ENCODE measurements around the gene MPP2.
A peak's percentile ranks its signal among the peaks of the same experiment; 100 is the strongest.
"Not testable (repeated sequence)": the region's sequence is repeated elsewhere in the genome, so short reads cannot be mapped to it uniquely, and the experiment has no call there.

Gene MPP2

DNA sequence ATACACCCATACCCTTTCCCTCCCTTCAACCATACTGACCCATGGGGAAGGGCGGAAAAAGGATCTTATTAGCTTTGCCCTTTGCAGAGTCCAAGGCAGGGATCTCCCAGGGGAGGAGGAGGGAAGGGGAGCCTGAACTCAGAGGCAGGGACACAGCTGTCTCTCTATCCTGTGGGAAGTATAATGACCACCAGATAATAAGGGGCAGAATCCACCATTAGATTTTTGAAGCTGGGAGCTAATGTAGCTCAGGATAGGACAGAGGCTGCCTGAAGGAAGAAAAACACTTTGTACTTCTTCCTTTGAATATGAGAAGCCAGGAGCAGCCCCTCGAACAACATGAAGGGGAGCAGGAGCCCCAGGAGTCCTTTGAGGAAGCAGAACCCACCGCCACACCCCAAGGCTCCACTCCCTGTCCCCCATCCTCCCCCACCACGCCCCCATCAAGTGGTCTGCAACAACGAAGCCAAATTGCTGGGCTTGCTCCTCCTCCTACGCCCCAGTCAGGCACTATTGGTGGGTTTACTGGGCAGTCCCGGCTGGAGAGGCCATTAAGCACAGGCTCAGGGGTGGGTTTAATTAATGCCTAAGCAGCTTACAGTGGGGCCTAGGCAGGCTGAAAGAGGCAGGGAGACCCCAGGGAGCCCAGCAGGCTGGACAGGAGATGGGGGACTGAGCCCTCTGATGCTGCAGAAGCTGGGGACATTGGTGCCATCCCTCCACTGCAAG, 5.3 kb downstream of the MPP2 start:
- DNase-seq (ENCODE audit: low read depth), result no peak

DNA sequence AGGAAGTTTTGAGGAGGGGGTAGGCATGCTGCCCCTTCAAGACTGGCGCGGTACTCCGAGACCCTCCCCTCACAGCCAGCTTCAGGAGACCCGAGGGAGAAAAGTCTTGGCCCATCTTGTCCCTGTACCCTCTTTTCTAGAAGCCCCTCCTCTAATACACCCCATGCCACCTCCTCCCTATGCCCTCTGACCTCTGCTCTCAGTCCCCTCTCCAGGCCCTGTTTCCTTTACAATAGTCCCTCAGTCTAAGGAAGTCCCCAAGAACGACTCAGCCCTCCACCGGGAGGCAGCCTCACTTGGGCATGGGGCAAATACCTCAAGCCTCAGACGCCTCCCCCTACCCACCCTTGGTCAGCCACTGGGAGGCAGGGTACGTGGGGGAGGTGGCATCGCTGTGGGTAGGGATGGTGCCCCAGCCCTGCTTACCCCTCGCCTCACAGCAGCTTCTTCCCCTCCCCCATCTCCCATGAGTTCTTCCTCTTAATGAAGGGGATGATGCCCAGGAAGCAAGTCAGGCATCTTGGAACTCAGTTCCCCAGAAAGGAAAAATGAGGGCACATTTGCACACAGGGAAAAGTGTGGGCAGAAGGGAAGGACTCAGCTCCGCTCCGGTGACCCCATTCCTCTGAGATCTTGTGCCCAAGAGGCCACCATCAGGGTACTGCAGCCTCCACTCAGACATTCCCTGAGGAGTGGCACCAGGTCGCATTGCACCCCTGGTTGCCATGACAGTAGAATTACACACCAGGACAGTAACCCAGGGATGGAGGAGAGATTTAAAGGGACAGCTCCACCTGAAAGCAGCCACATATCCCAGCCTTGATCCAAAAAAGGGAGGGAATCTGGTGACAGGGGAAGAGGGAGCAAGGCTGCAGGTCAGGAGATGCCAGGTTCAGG, 6.2 kb downstream of the MPP2 start:
- DNase-seq (ENCODE audit: low read depth), result no peak

DNA sequence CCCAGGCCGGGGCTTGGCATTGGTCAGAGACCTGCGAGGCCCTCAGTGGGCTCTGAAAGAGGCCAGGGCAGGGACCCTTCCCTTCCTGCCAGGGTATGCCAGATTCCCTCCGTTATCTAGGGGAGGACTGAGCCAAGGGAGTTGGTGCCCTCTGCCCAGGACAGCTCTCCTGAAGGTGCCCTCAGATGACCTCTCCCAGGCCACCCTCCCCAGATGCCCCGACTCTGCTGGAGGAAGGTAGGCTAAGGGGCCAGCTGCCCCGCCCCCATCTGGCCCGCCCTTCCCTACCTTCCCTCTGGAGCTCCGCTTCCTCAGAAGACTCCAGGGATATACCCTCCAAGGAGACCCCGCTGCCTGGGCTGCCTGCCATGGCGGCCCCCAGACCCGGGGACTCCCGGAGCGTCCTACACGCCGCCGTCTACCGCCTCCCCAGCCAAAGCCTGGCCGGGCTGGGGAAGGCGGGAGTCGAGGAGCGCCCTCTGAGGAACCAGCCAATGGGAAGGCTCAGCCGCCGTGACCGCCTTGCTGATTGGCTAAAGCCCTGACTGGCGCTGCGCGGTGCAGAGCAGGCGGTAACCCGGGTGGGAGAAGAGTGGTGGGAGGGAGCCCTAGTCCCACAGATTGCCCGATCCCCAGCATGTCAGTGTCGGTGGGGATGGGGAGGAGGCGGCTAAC, 7.0 kb downstream of the MPP2 start:
- DNase-seq (ENCODE audit: low read depth), result peak; percentile 42

DNA sequence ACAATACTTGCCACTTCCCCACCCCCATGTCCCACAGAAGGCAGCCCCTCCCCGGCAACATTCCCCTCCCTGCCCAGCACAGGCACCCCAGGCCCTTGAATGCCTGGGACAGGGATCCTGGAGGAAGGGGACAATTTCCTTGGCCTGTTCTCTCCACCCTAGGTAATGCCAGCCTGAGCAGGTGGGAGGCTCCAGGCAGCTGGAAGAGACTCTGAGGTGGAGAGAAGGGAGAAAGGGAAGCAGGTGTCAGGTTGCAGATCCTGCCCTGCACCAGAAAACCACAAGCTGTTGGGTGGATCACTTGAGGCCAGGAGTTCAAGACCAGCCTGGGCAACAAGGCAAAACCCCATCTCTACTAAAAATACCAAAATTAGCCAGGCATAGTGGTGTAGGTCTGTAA, 8.9 kb downstream of the MPP2 start:
- no peak for DNase-seq (ENCODE audit: low read depth)

DNA sequence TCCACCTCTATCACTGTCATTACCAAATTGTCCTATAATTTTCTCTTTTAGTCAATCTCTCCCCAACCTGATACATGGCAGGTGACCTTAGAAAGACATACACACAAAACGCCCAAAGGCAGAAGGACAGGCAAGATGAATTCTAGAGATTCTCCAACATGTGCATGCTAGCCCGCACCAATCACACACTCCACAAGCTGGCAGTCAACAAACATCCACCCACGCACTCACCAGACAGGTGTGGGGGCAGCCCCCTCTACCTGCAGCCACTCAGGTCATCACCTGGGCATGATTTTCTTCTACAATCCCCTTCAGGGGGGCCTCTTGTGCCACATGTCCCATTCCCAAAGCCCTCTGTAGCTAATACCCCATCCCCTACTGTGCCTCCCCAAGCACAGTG, 9.5 kb downstream of the MPP2 start:
- no peak for DNase-seq (ENCODE audit: low read depth)

DNA sequence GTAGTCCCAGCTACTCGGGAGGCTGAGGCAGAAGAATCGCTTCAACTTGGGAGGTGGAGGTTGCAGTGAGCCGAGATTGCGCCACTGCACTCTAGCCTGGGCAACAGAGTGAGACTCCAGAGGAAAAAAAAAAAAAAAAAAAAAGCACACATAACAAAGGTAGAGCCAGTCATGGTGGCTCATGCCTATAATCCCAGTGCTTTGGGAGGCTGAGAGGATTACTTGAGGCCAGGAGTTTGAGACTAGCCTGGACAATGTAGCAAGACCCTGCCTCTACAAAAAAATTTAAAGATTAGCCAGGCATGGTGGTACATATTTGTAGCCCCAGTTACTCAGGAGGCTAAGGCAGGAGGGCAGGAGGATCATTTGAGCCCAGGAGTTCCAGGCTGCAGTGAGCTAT, 12.8 kb downstream of the MPP2 start:
- not testable (repeated sequence) for DNase-seq (ENCODE audit: low read depth)

DNA sequence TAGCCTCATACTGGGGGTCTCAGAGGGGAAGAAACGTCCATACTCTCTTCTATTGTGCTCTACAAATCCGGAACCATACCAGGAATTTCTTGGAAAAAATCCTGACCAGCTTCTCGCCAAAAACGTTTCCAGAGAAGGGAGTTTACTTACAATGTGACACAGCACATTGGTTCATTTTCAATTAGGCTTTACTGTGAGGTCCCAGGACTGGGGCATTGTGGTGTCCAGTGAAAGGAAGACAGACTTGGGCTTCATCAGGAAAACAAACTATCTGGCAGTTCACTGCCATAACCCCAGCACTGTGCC, 14.7 kb downstream of the MPP2 start:
- no peak for DNase-seq (ENCODE audit: low read depth)

DNA sequence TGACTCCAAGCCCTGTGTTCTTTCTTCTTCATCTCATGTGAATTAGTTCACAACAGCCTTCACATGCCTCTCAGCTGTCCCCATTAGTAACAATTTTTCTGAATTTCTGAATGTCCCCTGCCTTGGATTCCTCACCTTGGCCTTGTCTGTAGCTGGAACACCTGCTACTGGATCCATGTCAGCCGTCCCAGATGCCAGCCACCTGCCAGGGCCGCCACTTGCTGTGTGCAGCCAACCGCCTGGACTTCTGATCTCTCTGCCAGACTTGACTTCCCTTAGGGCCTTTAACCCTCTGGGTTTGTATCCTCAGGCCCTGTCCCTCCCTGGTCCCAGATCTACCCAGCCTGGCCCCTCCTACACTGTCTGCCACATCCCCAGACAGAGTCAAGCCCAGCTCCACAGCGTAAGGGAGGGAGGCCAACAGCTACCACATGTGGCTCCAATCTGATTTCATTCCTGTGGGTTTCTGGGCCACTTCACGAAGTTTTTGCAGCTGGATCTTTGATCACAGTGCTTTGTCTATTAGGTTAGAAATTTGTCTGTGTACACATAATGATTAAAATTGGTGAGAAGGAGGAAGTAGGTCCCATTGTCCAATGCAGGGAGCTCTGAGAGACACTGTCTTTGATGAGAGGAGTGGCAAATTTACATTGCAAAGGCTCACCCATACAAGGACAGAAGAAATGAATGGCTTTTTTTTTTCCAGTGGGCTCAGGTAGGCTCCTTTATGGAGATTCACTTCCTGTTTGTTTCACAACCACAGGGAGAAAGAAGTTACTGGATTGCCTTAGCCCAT, 15.3 kb downstream of the MPP2 start:
- no peak for DNase-seq (ENCODE audit: low read depth)

DNA sequence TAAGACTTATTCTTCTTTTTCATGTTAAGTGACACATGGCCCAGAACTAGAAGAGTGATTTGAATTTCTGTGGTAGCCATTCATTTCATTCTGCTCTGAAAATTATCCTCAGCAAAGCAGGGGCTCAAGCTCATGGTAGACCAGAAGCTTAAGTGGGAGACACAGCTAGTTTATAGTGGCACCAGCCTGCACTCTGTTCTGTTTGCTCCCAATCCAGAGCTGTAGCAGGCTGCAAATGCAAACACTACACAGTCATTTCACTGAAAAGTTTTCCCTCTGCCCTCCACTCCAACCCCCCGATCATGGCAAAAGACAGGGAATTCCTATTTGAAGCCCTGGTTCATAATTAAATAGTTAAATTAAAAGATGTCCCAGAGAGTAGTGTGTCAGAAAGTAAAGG, 17.1 kb downstream of the MPP2 start:
- DNase-seq (ENCODE audit: low read depth), result no peak

DNA sequence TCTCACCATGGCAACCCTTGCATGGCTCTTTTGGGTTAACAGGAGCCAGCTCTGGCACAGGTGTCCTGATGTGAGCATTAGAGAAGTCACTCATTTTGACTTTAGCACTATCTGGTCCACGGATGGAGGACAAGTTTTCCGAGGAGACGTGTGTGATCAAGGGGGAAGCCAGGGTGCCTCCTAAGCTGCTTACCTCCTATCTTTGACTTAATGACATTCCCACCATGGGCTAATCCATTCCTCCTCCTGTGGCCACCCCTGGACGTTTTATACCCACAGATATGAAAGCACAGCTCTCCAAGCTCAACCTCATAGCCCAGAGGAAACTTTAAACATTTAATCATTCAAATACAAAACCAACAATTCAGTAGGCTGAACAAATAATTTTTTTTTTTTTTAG, 18.8 kb downstream of the MPP2 start:
- no peak for DNase-seq (ENCODE audit: low read depth)

DNA sequence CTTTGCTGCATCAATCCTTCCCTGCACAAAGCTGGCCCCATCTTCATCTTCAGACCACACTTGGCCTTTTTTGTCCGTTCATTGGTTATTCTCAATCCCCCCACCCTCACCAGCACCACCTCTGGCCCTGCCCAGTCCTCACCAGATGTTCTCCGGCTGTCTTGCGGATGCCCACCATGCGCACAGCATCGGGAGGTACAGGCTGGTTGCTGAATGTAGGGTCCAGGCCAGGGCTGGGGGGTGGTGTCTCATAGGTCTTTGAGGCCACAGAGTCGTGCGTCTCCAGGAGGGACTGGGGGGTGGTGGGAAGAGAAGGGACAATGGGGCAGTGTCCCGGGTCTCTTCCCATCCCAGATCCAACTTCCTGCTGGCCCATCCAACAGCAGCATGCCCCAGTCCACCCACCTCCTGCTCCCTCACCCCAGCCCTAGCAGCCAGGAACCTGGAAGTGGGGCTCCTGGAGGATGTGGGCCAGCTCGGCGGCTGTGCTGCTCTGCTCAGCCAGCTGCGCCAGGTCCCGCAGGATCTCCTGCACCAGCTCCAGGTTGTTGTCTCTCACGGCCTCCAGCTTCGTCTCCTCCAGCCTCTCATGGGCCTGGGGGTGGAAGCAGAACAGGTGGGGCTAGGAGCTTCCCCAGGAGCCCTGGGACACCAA, 24.4 kb downstream of the MPP2 start:
- no peak for DNase-seq (ENCODE audit: low read depth)

DNA sequence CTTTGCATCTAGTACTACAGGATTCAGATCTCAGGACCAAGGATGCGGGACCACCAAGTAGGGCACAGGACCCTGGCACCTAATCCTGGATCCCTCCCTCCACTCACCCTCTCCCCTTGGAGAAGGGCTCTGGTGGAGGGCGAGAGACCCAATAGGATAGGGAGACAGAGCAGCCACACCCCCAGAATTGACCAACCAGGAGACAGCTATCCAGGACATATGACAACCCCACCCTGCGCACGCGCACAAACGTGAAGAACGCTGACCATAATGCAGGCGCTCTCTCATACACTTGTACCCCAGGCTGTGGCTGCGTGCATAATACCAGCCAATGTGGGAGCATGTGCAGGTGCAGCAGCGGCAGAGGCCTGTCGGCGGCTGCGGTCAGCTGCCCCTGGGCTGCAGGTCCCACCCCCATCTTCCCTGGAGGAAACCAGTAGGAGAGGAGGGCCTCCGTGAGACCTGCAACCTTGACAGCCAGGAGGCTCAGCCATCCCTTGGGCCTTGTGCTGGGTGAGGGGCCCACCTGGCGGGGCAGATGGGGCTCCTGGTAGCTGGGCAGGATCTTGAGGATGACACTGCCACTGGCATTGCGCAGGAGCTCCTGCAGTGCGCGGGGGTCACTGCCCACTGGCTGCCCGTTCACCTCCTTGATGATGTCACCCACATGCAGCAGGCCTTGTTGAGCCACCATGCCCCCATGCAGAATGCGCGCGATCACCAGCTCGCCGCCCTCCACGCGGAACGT, 25.4 kb downstream of the MPP2 start:
- no peak for DNase-seq (ENCODE audit: low read depth)

DNA sequence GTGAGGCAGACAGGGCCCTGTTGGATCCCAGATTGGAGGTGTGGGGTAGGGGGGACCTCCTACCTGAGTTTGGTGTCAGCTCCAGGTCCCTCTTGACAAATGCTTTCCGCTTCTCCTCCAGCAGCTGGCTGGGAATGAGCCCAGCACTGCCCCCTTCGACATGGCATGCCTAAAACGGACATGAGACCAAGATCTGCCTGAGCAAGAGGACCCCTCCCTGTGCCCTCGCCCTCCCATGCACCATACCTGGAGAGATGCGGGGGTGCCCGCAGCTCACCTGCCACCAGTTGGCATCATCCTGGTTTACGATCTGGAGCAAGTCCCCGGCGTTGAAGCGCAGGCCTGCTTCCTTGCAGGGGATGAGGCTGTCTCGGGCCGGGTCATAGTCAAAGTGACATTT, 26.2 kb downstream of the MPP2 start:
- no peak for DNase-seq (ENCODE audit: low read depth)

DNA sequence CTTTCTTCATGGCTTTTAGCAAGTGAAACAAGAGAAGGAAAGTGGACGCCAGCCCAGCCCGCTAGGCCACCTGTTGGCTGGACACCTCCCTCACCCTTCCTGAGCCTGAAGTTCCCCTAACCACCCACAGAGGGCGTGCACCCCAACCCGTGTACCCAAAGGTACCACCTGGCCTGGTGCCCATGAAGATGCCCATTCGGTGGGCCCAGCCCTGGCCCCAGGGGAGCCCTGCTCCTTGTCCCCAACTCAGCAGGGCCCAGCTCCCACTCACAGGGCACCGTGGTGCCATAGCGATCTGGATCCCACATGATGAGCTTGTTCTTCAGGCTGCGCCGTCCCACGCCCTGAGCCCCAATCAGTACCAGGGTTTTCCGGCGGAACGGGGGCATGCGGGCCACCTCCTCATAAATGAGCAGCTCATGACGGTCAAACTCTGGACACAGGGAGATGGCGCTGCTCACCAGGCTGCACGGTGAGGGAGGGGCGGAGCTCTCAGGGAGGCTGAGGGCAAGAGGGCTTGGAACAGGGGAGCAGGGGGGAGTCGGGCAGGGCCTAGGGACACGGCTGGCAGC, 26.8 kb downstream of the MPP2 start:
- DNase-seq (ENCODE audit: low read depth), result no peak

DNA sequence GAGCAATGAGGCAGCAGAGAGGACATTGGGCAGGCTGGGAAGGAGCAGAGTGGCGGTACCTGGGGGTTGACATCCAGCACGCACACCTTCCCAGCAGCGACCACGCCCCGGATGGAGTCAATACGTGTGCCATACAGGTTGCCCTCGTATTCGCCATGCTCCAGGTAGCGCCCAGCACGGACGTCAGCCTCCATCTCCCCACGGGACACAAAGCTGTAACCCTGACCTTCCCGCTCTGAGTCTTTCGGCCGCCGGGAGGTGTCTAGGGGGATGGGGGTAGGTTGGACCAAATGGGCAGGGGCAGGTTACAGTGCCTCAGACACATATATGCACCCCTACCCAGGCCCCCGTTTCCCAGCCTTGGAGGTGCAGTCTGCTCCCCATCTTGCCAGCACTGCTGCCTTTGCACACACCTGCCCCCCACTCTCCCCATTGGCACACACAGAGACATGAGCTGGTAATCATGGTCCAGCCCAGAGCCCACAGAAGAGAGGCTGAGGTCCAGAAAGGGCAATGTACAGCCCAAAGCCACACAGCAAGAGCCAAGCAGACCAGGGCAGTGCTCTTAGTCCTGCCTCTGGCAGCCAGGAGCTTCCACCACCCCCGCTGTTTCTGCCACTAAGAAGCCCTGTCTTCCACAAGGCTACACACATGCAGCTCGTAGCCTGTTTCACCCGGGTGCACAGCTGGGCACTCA, 27.5 kb downstream of the MPP2 start:
- no peak for DNase-seq (ENCODE audit: low read depth)

DNA sequence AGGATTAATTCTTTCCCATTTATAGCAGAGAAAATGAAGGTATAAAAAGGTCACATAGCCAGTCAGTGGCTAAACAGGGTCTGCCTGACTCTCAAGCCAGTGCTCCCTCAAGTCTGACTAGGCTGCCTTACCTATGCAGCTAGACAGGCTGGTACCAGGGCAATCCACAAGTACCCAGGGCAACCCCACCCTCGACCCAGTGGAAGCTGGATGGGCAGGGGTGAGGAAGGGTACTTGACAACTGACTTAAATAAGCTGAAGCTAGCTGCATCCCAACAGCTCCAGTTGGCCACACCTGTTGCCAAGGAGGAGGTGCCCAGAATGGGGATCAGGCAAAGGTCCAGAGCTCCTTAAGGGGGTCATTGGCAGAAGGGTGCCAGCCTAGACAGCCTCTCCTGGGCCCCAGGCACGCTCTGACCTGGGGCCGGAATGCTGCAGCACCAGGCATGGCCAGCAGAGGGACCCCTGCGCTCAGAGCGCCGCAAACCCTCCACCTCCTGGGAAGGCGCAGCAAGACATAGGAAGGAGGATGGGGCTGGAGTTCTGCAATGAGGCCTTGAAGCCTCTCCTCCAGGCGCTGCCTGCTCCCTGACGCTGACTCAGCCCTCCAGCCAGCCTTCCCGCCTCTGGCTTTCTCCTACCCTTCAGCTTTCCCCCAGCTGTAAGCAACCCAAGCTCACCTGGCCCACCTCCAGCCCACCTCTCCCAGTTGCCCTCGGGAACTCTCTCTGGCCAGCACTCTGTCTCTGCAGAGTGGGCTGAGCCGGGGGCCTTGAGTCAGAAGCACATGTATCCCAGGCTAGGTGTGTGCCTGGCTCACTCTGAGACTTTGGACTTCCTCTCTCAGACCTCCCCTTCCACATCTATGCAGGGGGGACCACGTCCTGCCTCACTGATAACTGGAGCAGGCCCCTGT, 28.8 kb downstream of the MPP2 start:
- peak; percentile 83 for DNase-seq (ENCODE audit: low read depth)

DNA sequence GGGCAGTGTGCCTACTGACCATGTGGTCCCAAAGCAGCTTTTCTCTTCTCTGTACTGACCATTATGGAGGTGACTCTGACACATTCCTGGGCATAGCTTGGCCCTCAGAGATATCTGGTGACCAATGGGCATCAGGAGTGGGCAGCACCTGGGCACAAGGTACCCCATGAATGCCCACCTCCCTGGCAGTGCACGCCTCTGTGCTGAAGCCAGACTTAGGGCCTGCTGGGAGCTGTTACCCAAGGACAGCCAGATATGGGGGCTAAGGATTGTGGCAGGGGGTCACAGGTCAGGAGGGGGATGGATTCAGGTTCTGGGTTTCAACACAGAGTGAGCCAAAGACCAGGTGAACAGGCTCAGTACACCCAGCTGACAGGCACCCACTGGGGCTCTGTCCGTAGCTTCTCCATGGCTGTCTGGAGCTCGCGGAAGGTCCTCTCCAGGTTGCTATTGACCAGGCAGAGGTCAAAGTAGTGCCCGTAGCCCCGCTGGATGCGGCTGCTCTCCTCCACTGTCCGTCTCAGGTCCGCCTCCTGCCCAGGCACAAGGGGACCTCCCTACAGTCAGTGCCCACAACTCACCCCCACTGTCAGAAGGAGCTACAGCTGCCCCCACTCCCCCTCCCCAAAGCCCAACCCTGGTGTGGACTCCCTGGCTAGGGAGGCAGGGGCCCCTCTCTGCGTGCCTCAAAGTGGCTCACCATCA, 29.7 kb downstream of the MPP2 start:
- DNase-seq (ENCODE audit: low read depth), result no peak

DNA sequence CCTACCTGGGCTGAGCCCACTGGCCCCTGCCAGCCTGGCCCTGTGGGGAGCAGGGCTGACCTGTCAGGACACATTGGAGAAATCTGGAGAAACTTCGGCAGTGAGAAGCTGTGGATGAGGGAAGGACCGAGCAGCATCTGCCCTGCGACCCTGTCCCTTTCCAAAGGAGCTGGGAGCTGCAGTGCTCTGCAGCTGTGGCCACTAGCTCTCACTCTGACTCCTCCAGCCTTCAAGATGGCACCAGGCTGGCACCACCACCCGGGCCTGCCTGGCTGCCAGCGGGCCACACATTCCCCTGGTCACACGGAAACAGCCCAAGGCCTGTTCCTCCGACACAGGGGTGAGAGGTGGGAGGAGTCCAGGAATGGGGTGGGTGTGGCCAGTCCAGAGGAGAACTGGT, 30.3 kb downstream of the MPP2 start:
- DNase-seq (ENCODE audit: low read depth), result no peak
